Ovary (tissue), 3 donors: ENCODE measurements around the gene LRP1B.

Source experiments
- EP300 ChIP-seq: sonication (generic); formaldehyde crosslinking; IDR thresholded peaks from one replicate; pipeline ENCODE4 v1.6.1; 2017; ENCODE audit warnings: antibody characterized with exemption
- POLR2A ChIP-seq: fragments of 450-650 bp; IDR thresholded peaks from one replicate; pipeline ENCODE4 v1.6.1; 2017; ENCODE audit warnings: antibody characterized with exemption, mild to moderate bottlenecking, moderate library complexity
- TF ChIP-seq, protein P1 (sequence below), 3 donors: fragments of 450-650 bp in 2 of 3; fragments of 200-600 bp in 1 of 3; IDR thresholded peaks; one replicate each; pipeline versions ENCODE4 v1.5.1 to v1.8.0; 2016 to 2022; ENCODE audit warnings: antibody characterized with exemption in 3 of 3, mild to moderate bottlenecking in 1 of 3
- donor health status: DM: no; HTN: no; CAD: no.

DNA sequence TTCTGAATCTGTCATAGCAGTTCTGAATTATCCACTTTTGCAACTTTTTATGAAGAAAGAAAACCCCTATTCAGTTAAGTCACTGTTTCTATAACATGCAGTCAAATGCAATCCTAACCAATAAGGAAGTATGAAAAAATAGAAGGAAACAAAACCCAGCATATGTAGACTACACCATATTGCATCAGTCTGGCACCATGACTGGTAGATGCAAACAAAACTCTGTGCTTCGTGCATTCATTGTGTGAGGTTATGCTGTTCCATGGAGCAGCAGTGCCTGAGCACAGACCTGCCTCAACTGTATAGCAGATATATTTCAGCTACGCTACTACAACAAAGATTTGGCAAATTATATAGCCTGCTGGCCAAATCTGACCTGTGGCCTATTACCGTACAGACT lies 325.5 kb downstream of the LRP1B start:
- no peak for TF ChIP-seq POLR2A
- TF ChIP-seq, protein P1, sequence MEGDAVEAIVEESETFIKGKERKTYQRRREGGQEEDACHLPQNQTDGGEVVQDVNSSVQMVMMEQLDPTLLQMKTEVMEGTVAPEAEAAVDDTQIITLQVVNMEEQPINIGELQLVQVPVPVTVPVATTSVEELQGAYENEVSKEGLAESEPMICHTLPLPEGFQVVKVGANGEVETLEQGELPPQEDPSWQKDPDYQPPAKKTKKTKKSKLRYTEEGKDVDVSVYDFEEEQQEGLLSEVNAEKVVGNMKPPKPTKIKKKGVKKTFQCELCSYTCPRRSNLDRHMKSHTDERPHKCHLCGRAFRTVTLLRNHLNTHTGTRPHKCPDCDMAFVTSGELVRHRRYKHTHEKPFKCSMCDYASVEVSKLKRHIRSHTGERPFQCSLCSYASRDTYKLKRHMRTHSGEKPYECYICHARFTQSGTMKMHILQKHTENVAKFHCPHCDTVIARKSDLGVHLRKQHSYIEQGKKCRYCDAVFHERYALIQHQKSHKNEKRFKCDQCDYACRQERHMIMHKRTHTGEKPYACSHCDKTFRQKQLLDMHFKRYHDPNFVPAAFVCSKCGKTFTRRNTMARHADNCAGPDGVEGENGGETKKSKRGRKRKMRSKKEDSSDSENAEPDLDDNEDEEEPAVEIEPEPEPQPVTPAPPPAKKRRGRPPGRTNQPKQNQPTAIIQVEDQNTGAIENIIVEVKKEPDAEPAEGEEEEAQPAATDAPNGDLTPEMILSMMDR (IDR thresholded peaks at IDR 0.05), result no peak
- no peak for TF ChIP-seq EP300
